NK-92 treated with Interleukin-12 subunit alpha and Interleukin-12 subunit beta, amount 100 ng/mL, for 24 hours (cell line): Measurements from ENCODE around the gene TMED6.
"Not testable (repeated sequence)": the region's sequence is repeated elsewhere in the genome, so short reads cannot be mapped to it uniquely, and the experiment has no call there.

Experiments used
- DNase-seq: peaks from one replicate; lab custom pipeline; 2025; lab: John Stamatoyannopoulos, UW

The TMED6 gene

DNA sequence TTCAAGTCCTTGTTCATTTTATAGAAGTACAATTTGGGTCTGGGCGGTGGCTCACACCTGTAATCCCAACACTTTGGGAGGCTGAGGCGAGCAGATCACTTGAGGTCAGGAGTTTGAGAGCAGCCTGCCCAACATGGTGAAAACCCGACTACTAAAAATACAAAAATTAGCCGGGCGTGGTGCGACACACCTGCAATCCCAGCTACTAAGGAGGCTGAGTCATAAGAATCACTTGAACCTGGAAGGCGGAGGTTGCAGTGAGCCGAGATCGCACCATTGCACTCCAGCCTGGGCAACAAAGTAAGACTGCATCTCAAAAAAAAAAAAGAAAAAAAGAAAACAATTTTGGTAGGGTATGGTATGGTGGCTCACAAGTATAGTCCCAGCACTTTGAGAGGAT is 8.5 kb upstream of the TMED6 start:
- not testable (repeated sequence) for DNase-seq

DNA sequence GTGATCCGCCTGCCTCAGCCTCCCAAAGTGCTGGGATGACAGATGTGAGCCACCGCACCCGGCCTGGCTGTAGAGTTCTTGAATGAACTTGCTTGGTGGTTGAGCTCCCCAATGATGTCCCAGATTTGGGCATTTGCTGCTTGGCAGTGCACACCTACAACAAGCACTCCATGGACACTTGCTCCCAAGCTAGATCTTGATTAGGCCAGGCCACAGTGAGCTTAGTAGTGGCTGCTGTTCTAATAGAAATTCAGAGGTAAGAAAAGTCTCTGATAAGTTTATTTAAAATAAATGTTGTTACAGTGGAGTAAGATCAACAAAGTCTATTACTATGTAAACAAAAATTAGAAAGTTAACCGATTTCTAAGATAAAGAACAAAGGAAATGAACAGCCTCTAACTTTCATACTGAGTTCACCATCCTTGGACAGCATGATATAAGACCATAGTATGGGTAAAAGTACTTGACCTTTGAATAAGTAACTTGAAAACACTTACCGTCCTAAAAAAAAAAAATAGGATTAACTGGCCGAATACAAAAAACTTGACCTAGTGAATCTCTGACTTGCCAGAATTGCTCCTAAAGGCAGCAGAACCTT is 951 bp downstream of the TMED6 start:
- no peak for DNase-seq

DNA sequence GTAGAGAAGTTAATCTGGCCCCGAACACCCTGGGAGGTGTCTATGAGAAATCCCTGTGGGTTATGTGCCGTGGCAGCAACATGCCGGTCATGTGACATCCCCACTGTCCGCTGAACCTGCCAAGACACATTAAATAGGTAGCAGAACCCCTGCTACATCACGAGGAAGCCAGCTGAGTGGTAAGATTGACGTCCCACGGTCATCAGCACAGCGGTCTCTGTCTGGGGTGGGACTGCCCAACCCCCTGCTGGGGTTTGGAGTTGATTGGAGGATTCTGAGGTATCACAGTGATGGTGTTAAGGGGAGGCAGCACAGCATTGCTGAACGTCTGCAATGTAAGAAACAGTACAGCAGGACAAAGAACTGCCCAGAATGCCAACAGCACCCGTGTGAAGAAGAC is 2.0 kb downstream of the TMED6 start:
- no peak for DNase-seq

DNA sequence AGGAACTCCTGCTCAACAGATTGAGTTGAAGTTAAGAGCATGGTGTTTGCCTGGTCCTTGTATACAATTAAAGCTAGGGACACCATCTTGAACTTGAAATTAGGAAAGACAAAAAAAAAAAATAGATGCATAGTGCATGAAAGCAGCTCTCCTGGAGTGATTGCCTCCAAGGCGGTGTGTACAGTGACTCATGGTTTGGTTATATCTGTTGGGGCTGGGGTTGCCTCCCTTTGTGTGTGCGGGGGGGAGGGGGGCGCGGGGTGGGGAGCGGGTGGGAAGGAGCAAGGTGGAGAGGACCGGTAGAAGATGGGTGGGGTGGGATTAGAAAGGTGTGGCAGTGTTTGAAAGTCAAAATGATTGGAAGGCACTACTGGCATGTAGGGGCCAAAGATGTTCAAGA is 3.4 kb downstream of the TMED6 start:
- DNase-seq: no peak

DNA sequence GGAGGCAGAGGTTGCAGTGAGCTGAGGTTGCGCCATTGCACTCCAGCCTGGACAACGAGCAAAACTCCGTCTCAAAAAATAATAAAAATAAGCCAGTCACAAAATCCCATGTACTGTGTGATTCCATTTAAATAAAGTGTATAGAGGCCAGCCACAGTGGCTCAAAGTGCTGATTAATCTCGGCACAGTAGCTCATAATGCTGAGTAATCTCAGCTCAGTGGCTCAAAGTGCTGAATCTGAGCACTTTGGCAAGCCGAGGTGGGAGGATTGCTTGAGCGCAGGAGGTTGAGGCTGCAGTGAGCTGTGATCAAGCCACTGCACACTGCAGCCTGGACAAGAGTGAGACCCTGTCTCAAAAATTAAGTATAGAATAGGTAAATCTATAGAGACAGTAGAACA is 4.9 kb downstream of the TMED6 start:
- no peak for DNase-seq

DNA sequence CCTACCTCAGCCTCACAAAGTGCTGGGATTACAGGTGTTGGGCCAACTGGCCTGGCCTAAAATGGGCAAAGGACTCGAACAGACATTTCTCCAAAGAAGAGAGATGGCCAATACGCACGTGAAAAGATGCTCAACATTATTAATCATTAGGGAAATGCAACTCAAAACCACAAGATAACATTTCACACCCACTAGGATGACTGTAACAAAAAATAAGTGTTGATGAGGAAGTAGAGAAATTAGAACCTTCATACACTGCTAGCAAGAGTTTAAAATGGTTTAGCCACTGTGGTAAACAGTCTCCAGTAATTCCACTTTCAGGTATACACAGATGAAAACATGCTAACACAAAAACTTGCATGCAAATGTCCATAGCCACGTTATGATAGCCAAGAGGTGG is 5.7 kb downstream of the TMED6 start:
- no peak for DNase-seq

DNA sequence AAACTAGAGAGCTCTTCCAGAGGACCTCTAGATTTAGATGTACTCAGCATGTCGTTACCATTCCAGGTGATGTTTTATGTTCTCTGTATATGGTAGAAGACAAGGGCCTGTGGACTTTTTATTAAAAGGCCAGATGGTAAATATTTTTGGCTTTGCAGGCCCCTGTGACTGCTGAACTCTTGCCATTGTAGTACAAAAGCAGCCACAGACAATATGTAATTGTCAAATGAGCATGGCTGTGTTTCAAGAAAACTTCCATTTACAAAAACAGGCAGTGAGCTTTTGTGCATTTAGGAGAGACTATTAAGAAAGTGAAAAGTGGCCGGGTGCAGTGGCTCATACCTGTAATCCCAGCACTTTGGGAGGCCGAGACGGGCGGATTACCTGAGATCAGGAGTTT is 7.4 kb downstream of the TMED6 start:
- DNase-seq: no peak

DNA sequence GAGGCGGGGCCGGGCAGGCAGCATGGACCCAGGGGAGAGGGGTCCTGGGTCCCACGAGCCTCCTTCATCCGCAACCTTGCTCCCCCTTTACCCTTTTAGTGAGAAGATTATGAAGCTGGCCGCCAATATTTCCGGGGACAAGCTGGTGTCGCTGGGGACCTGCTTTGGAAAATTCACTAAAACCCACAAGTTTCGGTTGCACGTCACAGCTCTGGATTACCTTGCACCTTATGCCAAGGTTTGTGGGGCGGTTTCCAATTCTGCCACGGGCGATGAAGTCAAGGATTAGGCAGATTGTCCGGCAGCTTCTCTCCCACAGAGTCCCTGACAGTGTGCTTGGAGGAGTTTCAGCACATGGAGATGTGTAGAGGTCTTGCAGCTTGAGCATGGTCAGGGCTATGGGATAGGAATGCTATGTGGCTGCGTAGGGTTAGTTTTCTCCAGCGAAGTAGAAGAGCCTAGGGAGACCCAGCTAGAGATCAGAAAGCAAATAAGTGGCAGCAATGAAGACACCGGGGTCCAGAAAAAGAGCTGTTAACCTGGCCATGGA is 11.4 kb downstream of the TMED6 start:
- no peak for DNase-seq

DNA sequence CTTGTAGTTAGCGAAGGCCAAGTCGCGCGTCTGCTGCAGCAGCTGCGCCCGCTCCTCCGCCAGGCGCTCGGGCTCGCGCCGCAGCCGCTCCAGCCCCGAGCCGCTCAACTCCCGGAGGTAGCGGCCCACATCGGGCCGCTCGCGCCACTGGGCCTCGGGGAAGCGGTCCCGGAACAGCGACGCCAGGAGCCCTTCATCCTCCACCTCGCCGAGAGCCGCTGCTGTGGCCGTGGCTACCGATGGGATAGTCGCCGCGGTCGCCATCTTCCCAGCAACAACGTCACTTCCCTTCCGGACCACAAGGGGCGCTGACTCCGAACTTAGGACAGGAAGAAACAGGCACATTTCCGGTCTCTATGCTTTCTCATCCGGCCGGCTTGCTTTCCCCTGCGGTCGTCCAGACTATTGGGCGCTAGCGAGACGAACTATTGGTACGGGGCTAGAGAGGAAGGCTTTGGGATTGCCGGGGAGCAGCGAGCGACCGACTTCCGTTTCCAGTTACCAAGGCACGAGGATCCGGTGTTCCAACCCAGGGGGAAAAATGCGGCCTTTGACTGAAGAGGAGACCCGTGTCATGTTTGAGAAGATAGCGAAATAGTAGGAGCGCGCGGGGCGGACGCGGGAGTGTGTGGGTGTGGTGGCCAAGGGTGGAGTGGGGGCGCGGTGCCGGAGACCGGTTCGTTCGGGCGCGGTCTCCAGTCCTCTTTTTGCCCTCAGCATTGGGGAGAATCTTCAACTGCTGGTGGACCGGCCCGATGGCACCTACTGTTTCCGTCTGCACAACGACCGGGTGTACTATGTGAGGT is 12.1 kb downstream of the TMED6 start, which contains the start of the genes COG8 and NIP7:
COG8 (minus strand) TSS at position 276 of the 806 bp plus-strand sequence; CDS start at position 264, 12 bp downstream.
NIP7 (plus strand) TSS at position 484 of the 806 bp plus-strand sequence; CDS start at position 542, 58 bp downstream.
- peak; percentile 88 for DNase-seq

DNA sequence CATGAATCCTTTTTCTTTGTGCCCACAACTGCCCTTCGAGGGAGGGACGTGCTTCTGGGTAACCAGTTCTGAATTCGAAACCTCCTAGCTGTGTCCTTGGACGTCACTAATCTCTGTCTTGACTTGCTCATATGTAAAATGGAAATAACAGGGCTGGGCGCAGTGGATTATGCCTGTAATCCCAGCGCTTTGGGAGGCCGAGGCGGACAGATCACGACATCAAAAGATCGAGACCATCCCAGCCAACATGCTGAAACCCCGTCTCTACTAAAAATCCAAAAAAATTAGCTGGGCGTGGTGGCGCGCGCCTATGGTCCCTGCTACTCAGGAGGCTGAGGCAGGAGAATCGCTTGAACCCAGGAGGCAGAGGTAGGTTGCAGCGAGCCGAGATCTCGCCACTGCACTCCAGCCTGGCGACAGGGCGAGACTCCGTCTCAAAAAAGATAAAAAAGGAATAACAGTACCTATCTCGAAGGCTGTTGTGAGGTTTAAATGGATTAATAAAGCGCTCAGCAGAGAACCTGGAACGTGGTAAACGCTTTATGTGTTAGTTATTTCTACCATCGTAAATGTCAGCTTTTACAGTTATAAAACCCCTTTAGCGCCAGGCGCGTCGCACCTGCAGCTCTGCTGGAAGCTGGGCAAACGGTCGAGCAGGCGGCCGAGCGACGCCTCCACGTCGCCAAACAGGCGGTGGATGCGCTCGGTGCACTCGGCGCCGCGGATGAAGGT is 12.9 kb downstream of the TMED6 start:
- DNase-seq: no peak

DNA sequence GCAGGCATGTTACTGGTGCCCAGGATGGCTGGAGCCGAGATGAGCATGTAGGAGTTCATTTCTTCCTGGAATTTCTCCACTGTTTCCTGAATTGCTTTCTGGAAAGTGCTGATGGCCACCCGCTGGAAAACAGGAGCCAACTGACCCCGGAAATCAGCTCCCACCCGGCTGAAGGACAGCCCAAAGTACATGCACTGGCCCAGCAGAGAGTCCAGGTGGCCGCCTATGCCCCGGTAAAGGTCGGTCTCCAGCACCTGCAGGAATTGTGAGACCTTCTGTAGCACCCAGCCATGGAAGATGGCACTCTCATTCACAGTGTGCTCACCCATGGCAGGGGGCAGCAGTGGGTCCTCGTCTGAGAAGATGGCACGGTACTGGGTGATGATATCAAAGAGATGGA is 16.9 kb downstream of the TMED6 start:
- no peak for DNase-seq

DNA sequence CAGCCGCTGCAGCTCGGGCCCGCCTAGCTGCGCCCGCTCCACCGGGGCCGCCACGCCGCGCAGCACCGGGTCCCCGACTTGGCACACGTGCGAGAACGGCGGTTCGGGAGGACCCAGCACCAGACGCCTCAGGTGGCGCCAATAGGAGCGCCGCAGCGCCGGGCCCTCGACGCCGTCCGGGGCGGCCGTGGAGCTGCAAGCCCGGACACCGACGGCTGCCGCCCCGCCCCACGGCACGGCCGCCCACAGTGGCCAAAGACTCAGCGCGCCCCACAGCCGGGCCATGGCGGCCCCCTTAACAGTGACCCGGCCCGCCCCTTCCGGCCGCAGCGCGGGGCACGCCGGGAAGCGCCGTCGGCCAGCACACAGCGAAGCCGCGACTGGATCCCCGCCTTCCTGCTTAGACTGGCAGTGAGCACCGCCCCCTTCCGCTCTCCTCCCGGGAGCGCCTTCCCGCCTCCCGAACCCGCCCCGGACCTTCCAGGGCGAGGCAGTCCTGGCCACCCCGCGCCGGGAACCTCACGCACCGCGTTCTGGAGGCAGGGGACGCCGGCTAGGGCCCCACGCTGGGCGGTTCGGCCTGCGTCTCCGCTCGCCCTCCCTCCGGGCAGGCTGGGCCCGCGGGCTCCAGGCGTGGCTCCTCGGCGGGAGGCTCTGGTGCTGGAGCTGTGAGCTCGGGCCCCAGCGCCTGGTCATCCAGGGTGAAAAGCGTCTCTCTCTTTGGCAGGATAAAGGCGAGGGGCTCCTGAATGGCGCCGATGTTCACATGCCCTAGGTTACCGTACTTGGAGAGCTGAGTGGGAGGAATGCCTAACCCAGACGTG is 21.1 kb downstream of the TMED6 start, which contains the start of gene PDF:
PDF (minus strand) TSS at position 303 of the 824 bp plus-strand sequence; CDS start at position 285, 18 bp downstream.
- DNase-seq: peak; percentile 80

DNA sequence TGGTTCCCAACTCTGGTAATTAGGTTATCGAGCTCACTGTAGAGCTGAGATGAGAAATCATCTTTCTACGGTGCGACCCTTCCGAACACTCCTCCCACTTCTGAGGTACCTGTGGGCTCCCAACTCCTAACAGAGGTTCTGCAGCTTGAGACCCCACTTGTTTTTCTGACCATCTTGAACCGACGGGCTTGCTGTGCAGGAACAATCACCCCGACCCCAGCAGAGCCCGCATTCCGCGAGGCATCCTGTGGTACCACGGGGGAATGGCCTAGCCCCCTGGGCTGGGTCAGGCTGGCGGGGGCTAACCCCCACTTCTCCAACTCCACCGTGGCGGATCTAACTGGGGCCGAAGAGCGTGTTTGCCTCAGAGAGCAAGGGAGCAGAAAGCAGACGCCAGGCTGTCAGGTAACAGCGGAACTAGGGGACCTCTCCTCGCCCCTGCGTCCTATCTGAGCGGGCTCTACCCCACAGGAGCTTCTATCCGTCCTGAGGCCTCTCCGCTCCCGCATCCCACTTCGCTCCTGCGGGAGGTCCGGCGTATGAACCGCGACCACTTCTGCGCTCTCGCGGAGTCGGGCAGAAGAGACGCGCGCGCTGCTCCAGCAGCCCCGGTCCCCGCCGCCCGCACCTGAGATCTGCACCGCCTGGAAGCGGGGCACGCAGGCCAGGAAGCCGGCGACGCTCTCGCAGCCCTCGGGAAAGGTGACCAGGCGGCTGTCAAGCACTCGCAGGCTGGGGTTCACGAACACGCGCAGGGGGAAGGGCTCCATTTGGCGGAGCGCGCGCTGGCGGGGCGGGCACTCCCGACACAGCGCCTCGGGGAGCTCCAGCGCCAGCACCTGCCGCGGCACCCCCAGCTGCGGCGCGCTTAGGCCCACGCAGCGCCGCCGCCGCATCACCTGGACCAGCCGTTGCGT is 22.0 kb downstream of the TMED6 start:
- no peak for DNase-seq

DNA sequence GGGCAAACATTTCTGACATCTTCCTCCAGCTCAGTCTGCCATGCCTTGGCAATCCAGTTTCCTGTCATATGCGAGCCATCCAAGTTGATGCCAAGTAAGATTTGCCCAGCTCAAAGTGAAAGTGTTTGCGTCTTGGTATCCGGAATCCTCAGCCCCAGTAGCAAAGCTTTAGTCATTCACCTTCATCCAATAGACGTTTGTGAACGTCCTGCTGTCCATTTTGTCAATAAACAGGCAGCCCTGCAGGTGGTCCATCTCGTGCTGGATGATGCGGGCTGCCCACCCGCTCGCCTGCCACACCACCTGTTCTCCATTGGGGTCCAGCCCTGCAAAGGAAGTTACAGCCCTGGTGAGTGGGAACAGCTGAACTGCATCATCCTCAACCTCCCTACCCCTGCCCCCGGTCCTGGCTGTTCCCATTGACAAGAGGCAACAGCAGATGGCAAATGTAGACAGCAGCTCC is 22.7 kb downstream of the TMED6 start:
- DNase-seq: no peak

DNA sequence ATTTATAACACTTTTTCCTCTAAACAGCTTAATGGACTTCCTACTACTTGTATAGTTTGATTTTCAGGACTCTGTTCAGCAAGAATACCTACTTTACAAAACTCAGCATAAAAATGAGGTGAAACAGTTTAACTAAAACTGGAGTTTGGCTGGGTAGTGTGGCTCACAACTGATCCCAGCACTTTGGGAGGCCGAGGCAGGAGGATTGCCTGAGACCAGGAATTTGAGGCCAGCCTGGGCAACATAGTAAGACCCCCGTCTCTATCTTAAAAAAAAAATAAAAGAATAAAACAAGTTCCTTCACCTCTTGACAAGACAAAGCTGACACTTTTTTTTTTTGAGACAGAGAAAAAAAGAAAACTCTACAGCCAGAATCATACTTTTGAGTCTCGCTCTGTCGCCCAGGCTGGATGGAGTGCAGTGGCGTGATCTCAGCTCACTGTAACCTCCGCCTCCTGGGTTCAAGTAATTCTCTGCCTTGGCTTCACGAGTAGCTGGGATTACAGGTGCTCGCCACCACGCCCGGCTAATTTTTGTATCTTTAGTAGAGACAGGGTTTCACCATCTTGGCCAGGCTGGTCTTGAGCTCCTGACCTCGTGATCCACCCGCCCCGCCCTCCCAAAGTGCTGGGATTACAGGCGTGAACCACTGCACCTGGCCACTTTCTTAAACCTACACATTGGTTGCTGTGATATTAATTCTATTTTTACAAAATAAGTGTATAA is 23.8 kb downstream of the TMED6 start:
- DNase-seq: no peak

DNA sequence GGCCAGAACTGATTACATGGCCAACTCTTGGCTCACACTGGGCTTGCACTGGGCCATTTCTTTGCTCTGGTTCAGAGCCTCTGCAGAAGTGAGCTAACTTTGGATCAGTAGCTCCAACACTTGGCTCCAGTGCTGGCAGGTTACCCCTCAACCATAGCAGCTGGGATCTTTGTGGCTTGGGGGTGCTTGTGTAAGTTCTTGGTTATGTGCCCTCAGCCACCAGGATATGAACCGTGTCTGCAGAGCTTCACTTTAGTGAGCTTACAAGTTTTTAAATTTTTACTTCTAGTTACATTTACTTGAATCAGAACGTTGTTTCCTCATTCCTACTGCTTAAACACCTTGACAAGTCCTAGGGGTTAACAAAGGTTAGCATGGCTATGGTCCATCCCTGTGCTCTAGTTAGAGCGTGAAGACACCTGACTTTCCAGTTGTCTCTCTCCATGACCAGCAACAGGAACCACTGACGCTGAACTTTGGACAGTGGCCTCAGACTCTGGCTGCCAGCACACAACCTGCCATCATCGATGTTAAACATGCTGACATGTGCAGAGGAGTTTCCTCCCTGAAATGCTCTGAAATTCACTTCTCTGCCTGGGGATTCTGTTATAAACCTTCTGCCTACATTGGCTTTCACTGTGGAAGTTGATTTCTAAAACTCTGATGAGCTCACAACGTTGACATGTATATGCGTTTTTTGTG is 25.3 kb downstream of the TMED6 start:
- DNase-seq: no peak

DNA sequence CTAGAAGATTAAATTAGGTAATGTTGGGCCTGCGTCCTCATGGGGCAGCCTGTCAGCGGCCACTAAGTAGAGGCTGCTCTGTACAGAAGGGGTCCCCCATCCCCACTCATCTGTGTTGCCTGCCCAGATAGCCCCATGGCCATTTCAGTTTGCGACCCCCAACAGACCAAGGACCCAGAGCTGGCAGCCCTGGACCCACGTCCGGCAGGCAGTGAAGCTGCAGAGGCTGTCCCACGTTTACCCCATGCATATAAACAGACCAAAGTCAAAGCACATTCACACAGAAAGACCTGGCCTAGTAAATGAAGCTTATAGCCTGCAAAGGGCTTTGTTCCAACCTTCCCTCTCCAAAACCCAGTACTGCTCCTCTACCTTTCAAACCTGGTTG is 25.8 kb downstream of the TMED6 start:
- DNase-seq: no peak

DNA sequence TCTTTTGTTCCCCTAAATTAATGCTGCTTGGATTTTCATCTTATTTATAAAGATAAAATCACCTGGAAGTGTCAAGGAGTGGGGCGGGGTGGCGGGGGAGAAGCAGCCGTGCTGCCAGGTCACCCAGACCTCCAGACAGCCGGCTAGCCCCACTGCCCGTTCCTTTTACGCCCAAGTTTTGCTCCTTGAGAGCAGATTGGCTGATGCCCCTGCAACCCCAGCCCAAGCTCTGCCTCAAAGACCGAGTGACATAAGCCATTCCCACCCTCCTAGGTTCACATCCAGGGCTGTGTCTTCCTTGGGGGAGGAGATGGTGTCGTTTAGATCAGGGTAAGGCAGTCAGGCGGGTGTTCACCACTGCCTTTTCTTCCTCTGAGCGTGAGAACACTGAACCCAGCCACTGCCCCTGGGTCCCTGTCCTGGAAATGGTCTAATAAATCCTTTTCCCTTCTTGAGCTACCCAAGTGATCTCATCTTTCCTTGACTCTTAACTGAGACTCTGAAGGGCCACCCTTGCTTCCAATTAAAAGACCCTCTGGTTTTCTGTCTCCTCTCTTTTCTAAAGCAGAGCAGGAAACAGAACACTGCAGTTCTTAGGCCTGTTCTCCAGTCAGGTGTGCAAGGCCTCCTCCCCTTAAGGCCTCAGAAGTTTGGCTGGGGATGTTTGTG is 26.9 kb downstream of the TMED6 start:
- no peak for DNase-seq
